Panc1 (cell line): ENCODE measurements around the gene SERGEF. TPM values are rescaled to one million over a fixed set of nuclear protein-coding genes. Genes with fewer than 3 reads are reported as not detected.

Experiments used
- ATAC-seq: fragments of 200-7000 bp; cut with Tn5 transposase; 2 replicates; pipeline ENCODE4 v1.9.1; 2020; ENCODE audit warnings: mild to moderate bottlenecking, moderate library complexity
- BruUV-seq: library from RNA; stranded (reverse); fragments of 400-500 nt; replicated peaks from 2 replicates; lab custom pipeline; 2021; lab: Mats Ljungman, UMichigan
- CTCF ChIA-PET: fragments of 300-600 bp; sonication (Branson Sonifier 250); formaldehyde crosslinking; loops from one replicate; lab custom pipeline; 2022; ENCODE audit warnings: antibody characterized with exemption; lab: Charles Lee
- POLR2A ChIA-PET: fragments of 300-600 bp; sonication (Branson Sonifier 250); formaldehyde crosslinking; loops from one replicate; lab custom pipeline; 2022; ENCODE audit warnings: antibody characterized with exemption; lab: Charles Lee
- DNase-seq: peaks from one replicate; pipeline ENCODE4 v3.0.0-alpha.2; 2010; ENCODE audit warnings: low read depth, low spot score
- H3K27ac ChIP-seq: 2 replicates; pipeline ENCODE4 v1.5.1; 2011; ENCODE audit warnings: mild to moderate bottlenecking, low read length, inconsistent platforms
- H3K27me3 ChIP-seq: fragments of 200-500 bp; sonication (Bioruptor generic); 2 replicates; pipeline ENCODE4 v1.6.0; 2014; ENCODE audit warnings: low read length, inconsistent platforms; ENCODE audit not compliant: control insufficient read depth, insufficient read depth
- H3K36me3 ChIP-seq: fragments of 200-500 bp; sonication (Bioruptor generic); 2 replicates; pipeline ENCODE4 v1.5.1; 2014; ENCODE audit warnings: inconsistent platforms, mild to moderate bottlenecking, low read length, moderate library complexity; ENCODE audit not compliant: control insufficient read depth, insufficient read depth
- H3K4me1 ChIP-seq: 2 replicates; pipeline ENCODE4 v1.5.1; 2011; ENCODE audit warnings: inconsistent platforms, mild to moderate bottlenecking, low read length, moderate library complexity; ENCODE audit not compliant: control insufficient read depth, insufficient read depth
- H3K4me3 ChIP-seq, 2 experiments: 2 replicates each; pipeline ENCODE4 v1.5.1; 2011 to 2012; ENCODE audit warnings: low read depth in 2 of 2, low read length in 2 of 2, mild to moderate bottlenecking in 2 of 2, inconsistent platforms in 1 of 2, moderate library complexity in 1 of 2
- H3K9me3 ChIP-seq: fragments of 200-500 bp; sonication (Bioruptor generic); 2 replicates; pipeline ENCODE4 v1.5.1; 2014; ENCODE audit warnings: low read depth, mild to moderate bottlenecking, inconsistent platforms, low read length, moderate library complexity; ENCODE audit not compliant: control insufficient read depth, insufficient read depth
- POLR2AphosphoS5 ChIP-seq: IDR thresholded peaks from 2 replicates; pipeline ENCODE4 v1.6.1; 2012; ENCODE audit warnings: mild to moderate bottlenecking, low read depth, low read length, moderate library complexity
- SIN3A ChIP-seq: IDR thresholded peaks from 2 replicates; pipeline ENCODE4 v1.6.1; 2012; ENCODE audit warnings: low read depth, mild to moderate bottlenecking, low read length, moderate library complexity, borderline replicate concordance; ENCODE audit not compliant: insufficient read depth
- TCF7L2 ChIP-seq: IDR thresholded peaks from 2 replicates; pipeline ENCODE4 v1.6.1; 2011; ENCODE audit warnings: mild to moderate bottlenecking, low read depth, low read length, inconsistent platforms
- in situ Hi-C: cut with HindIII; loops from 2 replicates; pipeline ENCODE4 v1.10.0; 2016; ENCODE audit warnings: low sequenced_read_pairs, low pct_unique_long_range_greater_than_20kb
- intact Hi-C: fragments of 100-400 bp; cut with micrococcal nuclease; formaldehyde crosslinking; loops from one replicate; pipeline ENCODE4 v1.10.0; 2022; ENCODE audit not compliant: unreplicated experiment
- total RNA-seq: library from RNA; stranded (reverse); gene quantifications from one replicate; pipeline ENCODE4 v1.2.1, GENCODE V29; 2021; ENCODE audit not compliant: unreplicated experiment
- TF ChIP-seq, protein P1 (sequence below), 2 experiments: IDR thresholded peaks; 2 replicates each; pipeline ENCODE4 v1.6.1; 2011 to 2012; ENCODE audit warnings: low read depth in 2 of 2, control low read depth in 1 of 2, low read length in 1 of 2, mild to moderate bottlenecking in 1 of 2, moderate library complexity in 1 of 2; ENCODE audit not compliant: insufficient read depth in 1 of 2
- TF ChIP-seq, protein P2 (sequence below): fragments of 450-650 bp; IDR thresholded peaks from 2 replicates; pipeline ENCODE4 v1.5.1; 2017; ENCODE audit warnings: mild to moderate bottlenecking

The SERGEF gene
- total RNA-seq, 1 experiment from 2014 or later, result 35.5 TPM

DNA sequence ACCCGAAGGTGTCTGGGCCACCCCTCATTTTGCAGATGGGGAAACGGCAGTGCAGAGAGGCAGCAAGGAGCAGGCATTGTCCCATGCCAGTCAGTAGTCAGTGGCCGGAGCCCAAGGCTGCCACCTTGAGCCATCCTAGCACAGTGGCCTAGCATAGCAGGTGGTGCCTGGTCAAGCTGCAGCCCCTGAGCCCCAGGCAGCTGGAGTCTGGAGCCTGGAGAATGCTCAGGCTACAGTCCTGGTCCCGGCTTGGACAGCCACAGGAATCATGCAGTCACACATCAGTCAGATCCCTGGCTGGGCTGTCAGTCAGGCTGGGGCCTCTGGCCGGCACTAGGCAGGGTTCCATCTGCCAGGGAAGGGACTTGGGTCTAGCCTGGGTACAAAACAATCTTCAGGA lies 259.7 kb downstream of the SERGEF start:
- Histone ChIP-seq H3K9me3 (no peaks in the 10 kb centered on the region), H3K4me1 (no peaks in the 10 kb centered on the region), H3K27me3 (peaks cover 4% of the 10 kb centered on the region; the same call in 1 of the 2 replicates), H3K36me3 (no peaks in the 10 kb centered on the region), H3K27ac (no peak overlapping the region), H3K4me3 (no peak overlapping the region)
- BruUV-seq, result no TSS peak
- in situ Hi-C loops (no loop called here), intact Hi-C loops (no loop called here)
- ChIA-PET POLR2A (no interaction called here), CTCF (no interaction called here)
- DNase-seq (no peak), ATAC-seq (no peak)
- TF ChIP-seq, protein P1, sequence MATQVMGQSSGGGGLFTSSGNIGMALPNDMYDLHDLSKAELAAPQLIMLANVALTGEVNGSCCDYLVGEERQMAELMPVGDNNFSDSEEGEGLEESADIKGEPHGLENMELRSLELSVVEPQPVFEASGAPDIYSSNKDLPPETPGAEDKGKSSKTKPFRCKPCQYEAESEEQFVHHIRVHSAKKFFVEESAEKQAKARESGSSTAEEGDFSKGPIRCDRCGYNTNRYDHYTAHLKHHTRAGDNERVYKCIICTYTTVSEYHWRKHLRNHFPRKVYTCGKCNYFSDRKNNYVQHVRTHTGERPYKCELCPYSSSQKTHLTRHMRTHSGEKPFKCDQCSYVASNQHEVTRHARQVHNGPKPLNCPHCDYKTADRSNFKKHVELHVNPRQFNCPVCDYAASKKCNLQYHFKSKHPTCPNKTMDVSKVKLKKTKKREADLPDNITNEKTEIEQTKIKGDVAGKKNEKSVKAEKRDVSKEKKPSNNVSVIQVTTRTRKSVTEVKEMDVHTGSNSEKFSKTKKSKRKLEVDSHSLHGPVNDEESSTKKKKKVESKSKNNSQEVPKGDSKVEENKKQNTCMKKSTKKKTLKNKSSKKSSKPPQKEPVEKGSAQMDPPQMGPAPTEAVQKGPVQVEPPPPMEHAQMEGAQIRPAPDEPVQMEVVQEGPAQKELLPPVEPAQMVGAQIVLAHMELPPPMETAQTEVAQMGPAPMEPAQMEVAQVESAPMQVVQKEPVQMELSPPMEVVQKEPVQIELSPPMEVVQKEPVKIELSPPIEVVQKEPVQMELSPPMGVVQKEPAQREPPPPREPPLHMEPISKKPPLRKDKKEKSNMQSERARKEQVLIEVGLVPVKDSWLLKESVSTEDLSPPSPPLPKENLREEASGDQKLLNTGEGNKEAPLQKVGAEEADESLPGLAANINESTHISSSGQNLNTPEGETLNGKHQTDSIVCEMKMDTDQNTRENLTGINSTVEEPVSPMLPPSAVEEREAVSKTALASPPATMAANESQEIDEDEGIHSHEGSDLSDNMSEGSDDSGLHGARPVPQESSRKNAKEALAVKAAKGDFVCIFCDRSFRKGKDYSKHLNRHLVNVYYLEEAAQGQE (IDR thresholded peaks at IDR 0.05; ENCODE audit: insufficient read depth in 1 of 2, low read depth in 2 of 2, low read length in 1 of 2), result no peak
- no peak for TF ChIP-seq SIN3A
- TF ChIP-seq TCF7L2, result no peak
- TF ChIP-seq, protein P2, sequence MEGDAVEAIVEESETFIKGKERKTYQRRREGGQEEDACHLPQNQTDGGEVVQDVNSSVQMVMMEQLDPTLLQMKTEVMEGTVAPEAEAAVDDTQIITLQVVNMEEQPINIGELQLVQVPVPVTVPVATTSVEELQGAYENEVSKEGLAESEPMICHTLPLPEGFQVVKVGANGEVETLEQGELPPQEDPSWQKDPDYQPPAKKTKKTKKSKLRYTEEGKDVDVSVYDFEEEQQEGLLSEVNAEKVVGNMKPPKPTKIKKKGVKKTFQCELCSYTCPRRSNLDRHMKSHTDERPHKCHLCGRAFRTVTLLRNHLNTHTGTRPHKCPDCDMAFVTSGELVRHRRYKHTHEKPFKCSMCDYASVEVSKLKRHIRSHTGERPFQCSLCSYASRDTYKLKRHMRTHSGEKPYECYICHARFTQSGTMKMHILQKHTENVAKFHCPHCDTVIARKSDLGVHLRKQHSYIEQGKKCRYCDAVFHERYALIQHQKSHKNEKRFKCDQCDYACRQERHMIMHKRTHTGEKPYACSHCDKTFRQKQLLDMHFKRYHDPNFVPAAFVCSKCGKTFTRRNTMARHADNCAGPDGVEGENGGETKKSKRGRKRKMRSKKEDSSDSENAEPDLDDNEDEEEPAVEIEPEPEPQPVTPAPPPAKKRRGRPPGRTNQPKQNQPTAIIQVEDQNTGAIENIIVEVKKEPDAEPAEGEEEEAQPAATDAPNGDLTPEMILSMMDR, result no peak
- no peak for TF ChIP-seq POLR2AphosphoS5

DNA sequence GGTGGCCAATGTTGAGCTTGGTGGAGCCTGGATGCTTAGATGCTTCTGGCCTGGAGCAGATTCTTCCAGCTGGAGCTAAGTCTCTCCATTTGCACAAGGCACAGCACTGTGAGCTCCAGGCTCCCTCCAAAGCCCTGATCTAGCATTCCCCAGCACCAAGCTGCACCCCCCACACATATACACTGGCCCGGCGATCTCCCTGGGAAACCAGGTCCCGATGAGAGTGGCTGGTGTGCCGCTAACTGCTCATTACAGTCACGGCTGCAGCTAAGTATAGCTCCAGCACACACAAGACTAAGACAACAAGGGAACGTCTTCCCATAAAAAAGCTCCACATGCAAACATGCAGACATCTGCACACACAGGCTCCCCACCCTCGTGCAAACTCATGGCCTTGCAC lies 260.7 kb downstream of the SERGEF start:
- Histone ChIP-seq H3K4me1 (no peaks in the 10 kb centered on the region), H3K4me3 (no peak overlapping the region), H3K36me3 (no peaks in the 10 kb centered on the region), H3K27ac (no peak overlapping the region), H3K9me3 (no peaks in the 10 kb centered on the region), H3K27me3 (peaks cover 4% of the 10 kb centered on the region; the same call in 1 of the 2 replicates)
- intact Hi-C loops (no loop called here), in situ Hi-C loops (no loop called here)
- no TSS peak for BruUV-seq
- DNase-seq (no peak), ATAC-seq (no peak)
- ChIA-PET POLR2A (no interaction called here), CTCF (interaction anchor here (0.9 to 1.2 kb wide), 2 partner anchors 21 to 153 kb away, joined by 3 to 5 read pairs; no protein-coding TSS in a partner anchor)
- TF ChIP-seq, protein P1 (IDR thresholded peaks at IDR 0.05; ENCODE audit: insufficient read depth in 1 of 2, low read depth in 2 of 2, low read length in 1 of 2), result no peak
- TF ChIP-seq, protein P2, result no peak
- no peak for TF ChIP-seq TCF7L2
- no peak for TF ChIP-seq POLR2AphosphoS5
- TF ChIP-seq SIN3A, result no peak
